Ovary (tissue), 9 donors: ENCODE results near the gene ABI3BP. TPM values are rescaled to one million over a fixed set of nuclear protein-coding genes. Genes with fewer than 3 reads are reported as not detected.

Experiments
- DNase-seq, 5 donors: peaks; one replicate each; pipeline ENCODE4 v3.0.0-alpha.2; 2019 to 2020
- H3K27ac ChIP-seq, 2 donors: fragments of 200-600 bp; one replicate each; pipeline versions ENCODE4 v1.5.1 to v1.8.0; 2019 to 2022
- H3K27me3 ChIP-seq: fragments of 200-600 bp; one replicate; pipeline ENCODE4 v1.8.0; 2022
- H3K36me3 ChIP-seq: fragments of 200-600 bp; sonication (generic); one replicate; pipeline ENCODE4 v1.5.1; 2019
- H3K4me1 ChIP-seq: one replicate; pipeline ENCODE4 v1.8.1; 2013; ENCODE audit warnings: mild to moderate bottlenecking, moderate library complexity; ENCODE audit not compliant: insufficient read depth
- H3K4me3 ChIP-seq: fragments of 200-600 bp; sonication (generic); one replicate; pipeline ENCODE4 v1.5.1; 2017
- H3K9me3 ChIP-seq, 2 donors: fragments of 200-600 bp in 1 of 2; sonication (generic) in 1 of 2; one replicate each; pipeline versions ENCODE4 v1.5.1 to v1.8.1; 2013 to 2019; ENCODE audit warnings: mild to moderate bottlenecking in 1 of 2, moderate library complexity in 1 of 2
- CTCF ChIP-seq, 3 donors: fragments of 450-650 bp in 2 of 3; fragments of 200-600 bp in 1 of 3; IDR thresholded peaks; one replicate each; pipeline versions ENCODE4 v1.5.1 to v1.8.0; 2016 to 2022; ENCODE audit warnings: antibody characterized with exemption in 3 of 3, mild to moderate bottlenecking in 1 of 3
- EP300 ChIP-seq: sonication (generic); formaldehyde crosslinking; IDR thresholded peaks from one replicate; pipeline ENCODE4 v1.6.1; 2017; ENCODE audit warnings: antibody characterized with exemption
- POLR2A ChIP-seq: fragments of 450-650 bp; IDR thresholded peaks from one replicate; pipeline ENCODE4 v1.6.1; 2017; ENCODE audit warnings: antibody characterized with exemption, mild to moderate bottlenecking, moderate library complexity
- WGBS, 3 donors: extraction: QIAGEN DNeasy Blood & Tissue Kit in 1 of 3; methylation state at CpG; one replicate each; pipeline versions ENCODE4 v1.1.5 to v1.1.7; 2013 to 2017; 5-methylcytosine and 5-hydroxymethylcytosine counted together
- intact Hi-C, 4 donors: fragments of 100-400 bp; cut with DNase I; formaldehyde crosslinking; loops; one replicate each; pipeline versions ENCODE4 v1.11.0 to v1.15.1; 2022 to 2023
- polyA plus RNA-seq, 2 donors: library from polyadenylated mRNA; stranded (reverse); fragments of 200-250 nt in 1 of 2; fragments of 350-450 nt in 1 of 2; fragmentation: Illumina TruSeq in 1 of 2; extraction: RNeasy Lipid Tissue Mini Kit (QIAGEN cat#74804) in 1 of 2; gene quantifications; one replicate each; pipeline ENCODE4 v1.2.3, GENCODE V29; 2013 to 2014
- total RNA-seq, 7 donors: library from RNA; depleted of rRNA in 2 of 7; stranded (reverse); fragments of >200 nt in 2 of 7; fragmentation: NEBNext Ultra II Directional in 3 of 7; extraction: Animal tissue kit (Norgen Biotek cat#: 25700) in 3 of 7; gene quantifications; one replicate each; pipeline versions ENCODE4 v1.1.0 to v1.2.4, GENCODE V29; 2016 to 2023
- donor health status: DM: no; HTN: no; CAD: no; lungs with moderate emphysema.
- donor health status: DM: no; HTN: no; CAD: no.
- donor health status: Bipolar disorder and iron deficiency.
- donor health status: DM: yes; HTN: yes; CAD: no.
- donor health status: DM: no; HTN: no; CAD: no.
- donor health status: DM: yes; HTN: yes; CAD: no.

Gene ABI3BP
- total and polyA plus RNA-seq, 9 donors, result 31.1 to 229 (median 84.1) TPM

- no peak overlapping the region for H3K27ac ChIP-seq
- 40 to 60% (median 57%) methylated on average over 5 of the region's 5 CpGs for WGBS, 3 donors
These were observed 79.2 kb downstream of the ABI3BP start for GRCh38 chr3:100913870-100914648.

GRCh38 chr3:100912976-100913545 lies 80.2 kb downstream of the ABI3BP start:
- TF ChIP-seq CTCF (IDR thresholded peaks at IDR 0.05), result no peak
- TF ChIP-seq EP300, result no peak
- no peak for TF ChIP-seq POLR2A
- Histone ChIP-seq H3K9me3 (no peaks in the 10 kb centered on the region), H3K27me3 (no peaks in the 10 kb centered on the region), H3K27ac (no peak overlapping the region), H3K36me3 (no peaks in the 10 kb centered on the region), H3K4me1 (no peaks in the 10 kb centered on the region), H3K4me3 (no peak overlapping the region)
- WGBS, 3 donors, result 91 to 98% (median 93%) methylated on average over 4 of the region's 4 CpGs
- intact Hi-C loops, result no loop called here
- DNase-seq, result no peak

More at GRCh38 chr3:100913870-100914648, 79.2 kb downstream of the ABI3BP start:
- no peak overlapping the region for H3K4me3 ChIP-seq
- intact Hi-C loops, result no loop called here
- no peaks in the 10 kb centered on the region for H3K9me3 ChIP-seq
- peak; percentile 21 to 65 (median 35) for DNase-seq
- no peaks in the 10 kb centered on the region for H3K36me3 ChIP-seq
- TF ChIP-seq CTCF (IDR thresholded peaks at IDR 0.05) (no peak), EP300 (no peak), POLR2A (no peak)
- H3K4me1 ChIP-seq, result no peaks in the 10 kb centered on the region
- no peaks in the 10 kb centered on the region for H3K27me3 ChIP-seq

GRCh38 chr3:100912571-100912970 lies 80.7 kb downstream of the ABI3BP start:
- no peaks in the 10 kb centered on the region for H3K9me3 ChIP-seq
- H3K27me3 ChIP-seq, result no peaks in the 10 kb centered on the region
- no peak overlapping the region for H3K27ac ChIP-seq
- H3K4me1 ChIP-seq, result no peaks in the 10 kb centered on the region
- no peak for DNase-seq
- H3K36me3 ChIP-seq, result no peaks in the 10 kb centered on the region
- H3K4me3 ChIP-seq, result no peak overlapping the region
- 90 to 98% (median 97%) methylated on average over 6 of the region's 6 CpGs for WGBS, 3 donors
- TF ChIP-seq CTCF (IDR thresholded peaks at IDR 0.05) (no peak), POLR2A (no peak), EP300 (no peak)
- intact Hi-C loops, result no loop called here

- H3K9me3 ChIP-seq, result no peaks in the 10 kb centered on the region
- no peak overlapping the region for H3K4me3 ChIP-seq
- H3K27ac ChIP-seq, result no peak overlapping the region
- 86 to 99% (median 93%) methylated on average over 6 of the region's 6 CpGs for WGBS, 3 donors
- H3K27me3 ChIP-seq, result no peaks in the 10 kb centered on the region
- no peak for DNase-seq
- TF ChIP-seq EP300 (no peak), CTCF (IDR thresholded peaks at IDR 0.05) (no peak), POLR2A (no peak)
- intact Hi-C loops, result no loop called here
- H3K4me1 ChIP-seq, result no peaks in the 10 kb centered on the region
- H3K36me3 ChIP-seq, result no peaks in the 10 kb centered on the region
These were observed 81.3 kb downstream of the ABI3BP start for GRCh38 chr3:100911956-100912355.
